Activated naive CD8-positive, alpha-beta T cell treated with anti-CD3 and anti-CD28 coated beads, Interleukin-2, amount 50 U/mL, for 24 hours (primary cell): ENCODE results near the gene DYNC2H1.

Experiments used
- ATAC-seq: fragments of 150-1000 bp; cut with Tn5 transposase; one replicate; pipeline ENCODE4 v1.10.0; 2021
- DNase-seq: peaks from one replicate; pipeline ENCODE4 v3.0.0; 2021
- H3K27ac Mint-ChIP-seq: one replicate; pipeline ENCODE4 v1.8.0; 2021; ENCODE audit warnings: mild to moderate bottlenecking, mixed read lengths
- H3K27me3 Mint-ChIP-seq: one replicate; pipeline ENCODE4 v1.8.0; 2021; ENCODE audit warnings: mixed read lengths
- H3K36me3 Mint-ChIP-seq: one replicate; pipeline ENCODE4 v1.8.0; 2021; ENCODE audit warnings: low read depth, mixed read lengths
- H3K4me1 Mint-ChIP-seq: one replicate; pipeline ENCODE4 v1.8.0; 2021; ENCODE audit warnings: mixed read lengths
- H3K4me3 Mint-ChIP-seq: one replicate; pipeline ENCODE4 v1.8.0; 2021; ENCODE audit warnings: mild to moderate bottlenecking, moderate library complexity, mixed read lengths
- H3K9me3 Mint-ChIP-seq: one replicate; pipeline ENCODE4 v1.8.0; 2021; ENCODE audit warnings: mixed read lengths

The DYNC2H1 gene

GRCh38 chr11:103398829-103399228 is 289.6 kb downstream of the DYNC2H1 start:
- Mint-ChIP-seq H3K36me3 (peaks cover 3% of the 10 kb centered on the region), H3K9me3 (peaks cover 5% of the 10 kb centered on the region), H3K4me3 (no peak overlapping the region), H3K27me3 (no peaks in the 10 kb centered on the region), H3K27ac (no peak overlapping the region), H3K4me1 (no peaks in the 10 kb centered on the region)
- DNase-seq (no peak), ATAC-seq (no peak)

GRCh38 chr11:103406357-103406756 is 297.1 kb downstream of the DYNC2H1 start:
- H3K9me3 Mint-ChIP-seq: no peaks in the 10 kb centered on the region
- H3K4me3 Mint-ChIP-seq: no peak overlapping the region
- H3K27me3 Mint-ChIP-seq: no peaks in the 10 kb centered on the region
- DNase-seq (no peak), ATAC-seq (no peak)
- no peaks in the 10 kb centered on the region for H3K4me1 Mint-ChIP-seq
- H3K27ac Mint-ChIP-seq: no peak overlapping the region
- no peaks in the 10 kb centered on the region for H3K36me3 Mint-ChIP-seq

- ATAC-seq (no peak), DNase-seq (no peak)
- Mint-ChIP-seq H3K9me3 (no peaks in the 10 kb centered on the region), H3K4me3 (no peak overlapping the region), H3K36me3 (no peaks in the 10 kb centered on the region), H3K27ac (no peak overlapping the region), H3K4me1 (no peaks in the 10 kb centered on the region), H3K27me3 (no peaks in the 10 kb centered on the region)
These were observed 298.4 kb downstream of the DYNC2H1 start for GRCh38 chr11:103407641-103408040.

- ATAC-seq (no peak), DNase-seq (no peak)
- Mint-ChIP-seq H3K36me3 (no peaks in the 10 kb centered on the region), H3K27me3 (no peaks in the 10 kb centered on the region), H3K4me1 (no peaks in the 10 kb centered on the region), H3K4me3 (no peak overlapping the region), H3K9me3 (peaks cover 11% of the 10 kb centered on the region), H3K27ac (no peak overlapping the region)
These were observed 304.2 kb downstream of the DYNC2H1 start for GRCh38 chr11:103413266-103413888.

GRCh38 chr11:103418014-103418413 is 308.8 kb downstream of the DYNC2H1 start:
- Mint-ChIP-seq H3K36me3 (no peaks in the 10 kb centered on the region), H3K4me1 (no peaks in the 10 kb centered on the region), H3K27ac (no peak overlapping the region), H3K27me3 (no peaks in the 10 kb centered on the region), H3K9me3 (peaks cover 32% of the 10 kb centered on the region), H3K4me3 (no peak overlapping the region)
- no peak for DNase-seq
- ATAC-seq: no peak

- H3K27ac Mint-ChIP-seq: no peak overlapping the region
- no peak overlapping the region for H3K4me3 Mint-ChIP-seq
These were observed 311.4 kb downstream of the DYNC2H1 start for GRCh38 chr11:103420593-103420992.

GRCh38 chr11:103433386-103434072 is 324.3 kb downstream of the DYNC2H1 start:
- no peak for ATAC-seq
- H3K27me3 Mint-ChIP-seq: no peaks in the 10 kb centered on the region
- no peak for DNase-seq
- no peaks in the 10 kb centered on the region for H3K4me1 Mint-ChIP-seq
- no peak overlapping the region for H3K27ac Mint-ChIP-seq
- H3K9me3 Mint-ChIP-seq: no peaks in the 10 kb centered on the region
- no peak overlapping the region for H3K4me3 Mint-ChIP-seq
- peaks cover 2% of the 10 kb centered on the region for H3K36me3 Mint-ChIP-seq

More at GRCh38 chr11:103420593-103420992, 311.4 kb downstream of the DYNC2H1 start:
- DNase-seq (no peak), ATAC-seq (no peak)
- Mint-ChIP-seq H3K4me1 (no peaks in the 10 kb centered on the region), H3K27me3 (no peaks in the 10 kb centered on the region), H3K9me3 (peaks cover 28% of the 10 kb centered on the region), H3K36me3 (no peaks in the 10 kb centered on the region)

GRCh38 chr11:103434073-103434411 is 324.8 kb downstream of the DYNC2H1 start:
- DNase-seq (no peak), ATAC-seq (no peak)
- Mint-ChIP-seq H3K9me3 (no peaks in the 10 kb centered on the region), H3K4me1 (no peaks in the 10 kb centered on the region), H3K27me3 (no peaks in the 10 kb centered on the region), H3K4me3 (no peak overlapping the region), H3K36me3 (peaks cover 2% of the 10 kb centered on the region), H3K27ac (no peak overlapping the region)

GRCh38 chr11:103436131-103436770 is 327.0 kb downstream of the DYNC2H1 start:
- DNase-seq (no peak), ATAC-seq (no peak)
- Mint-ChIP-seq H3K4me1 (no peaks in the 10 kb centered on the region), H3K4me3 (no peak overlapping the region), H3K36me3 (peaks cover 2% of the 10 kb centered on the region), H3K27ac (no peak overlapping the region), H3K9me3 (no peaks in the 10 kb centered on the region), H3K27me3 (no peaks in the 10 kb centered on the region)

- H3K9me3 Mint-ChIP-seq: no peaks in the 10 kb centered on the region
- ATAC-seq (no peak), DNase-seq (no peak)
- no peaks in the 10 kb centered on the region for H3K4me1 Mint-ChIP-seq
- no peaks in the 10 kb centered on the region for H3K27me3 Mint-ChIP-seq
- no peak overlapping the region for H3K4me3 Mint-ChIP-seq
- H3K27ac Mint-ChIP-seq: no peak overlapping the region
- H3K36me3 Mint-ChIP-seq: no peaks in the 10 kb centered on the region
These were observed 331.8 kb downstream of the DYNC2H1 start for GRCh38 chr11:103441021-103441420.

GRCh38 chr11:103448966-103449365 is 339.7 kb downstream of the DYNC2H1 start:
- no peaks in the 10 kb centered on the region for H3K4me1 Mint-ChIP-seq
- no peaks in the 10 kb centered on the region for H3K36me3 Mint-ChIP-seq
- H3K27ac Mint-ChIP-seq: no peak overlapping the region

GRCh38 chr11:103450241-103450640 is 341.0 kb downstream of the DYNC2H1 start:
- ATAC-seq: no peak
- no peaks in the 10 kb centered on the region for H3K9me3 Mint-ChIP-seq
- H3K36me3 Mint-ChIP-seq: no peaks in the 10 kb centered on the region
- H3K27ac Mint-ChIP-seq: no peak overlapping the region
- no peaks in the 10 kb centered on the region for H3K4me1 Mint-ChIP-seq
- no peaks in the 10 kb centered on the region for H3K27me3 Mint-ChIP-seq
- DNase-seq: no peak
- H3K4me3 Mint-ChIP-seq: no peak overlapping the region

More at GRCh38 chr11:103448966-103449365, 339.7 kb downstream of the DYNC2H1 start:
- H3K4me3 Mint-ChIP-seq: no peak overlapping the region
- ATAC-seq (no peak), DNase-seq (no peak)
- H3K9me3 Mint-ChIP-seq: no peaks in the 10 kb centered on the region
- no peaks in the 10 kb centered on the region for H3K27me3 Mint-ChIP-seq

GRCh38 chr11:103453126-103453525 is 343.9 kb downstream of the DYNC2H1 start:
- H3K27ac Mint-ChIP-seq: no peak overlapping the region
- no peaks in the 10 kb centered on the region for H3K27me3 Mint-ChIP-seq
- H3K4me1 Mint-ChIP-seq: no peaks in the 10 kb centered on the region
- ATAC-seq (no peak), DNase-seq (no peak)
- H3K36me3 Mint-ChIP-seq: no peaks in the 10 kb centered on the region
- H3K9me3 Mint-ChIP-seq: no peaks in the 10 kb centered on the region
- H3K4me3 Mint-ChIP-seq: no peak overlapping the region

- no peaks in the 10 kb centered on the region for H3K4me1 Mint-ChIP-seq
- DNase-seq (no peak), ATAC-seq (no peak)
- H3K27me3 Mint-ChIP-seq: no peaks in the 10 kb centered on the region
- no peaks in the 10 kb centered on the region for H3K9me3 Mint-ChIP-seq
- H3K36me3 Mint-ChIP-seq: no peaks in the 10 kb centered on the region
- no peak overlapping the region for H3K4me3 Mint-ChIP-seq
- H3K27ac Mint-ChIP-seq: no peak overlapping the region
These were observed 344.9 kb downstream of the DYNC2H1 start for GRCh38 chr11:103453915-103454709.

- Mint-ChIP-seq H3K4me1 (no peaks in the 10 kb centered on the region), H3K27me3 (no peaks in the 10 kb centered on the region), H3K27ac (no peak overlapping the region), H3K4me3 (no peak overlapping the region), H3K36me3 (no peaks in the 10 kb centered on the region), H3K9me3 (no peaks in the 10 kb centered on the region)
- ATAC-seq (no peak), DNase-seq (no peak)
These were observed 355.2 kb downstream of the DYNC2H1 start for GRCh38 chr11:103464420-103464819.
